Thyroid gland (tissue), 4 donors: ENCODE data around the gene ZNF57. TPM values are rescaled to one million over a fixed set of nuclear protein-coding genes. Genes with fewer than 3 reads are reported as not detected.

Experiments
- DNase-seq, 2 donors: peaks; one replicate each; pipeline ENCODE4 v3.0.0-alpha.2; 2019
- H3K27ac ChIP-seq, 3 donors: fragments of 200-600 bp; sonication (generic); 1 replicate in 2 of 3; 2 replicates in 1 of 3; pipeline ENCODE4 v1.5.1; 2016 to 2019; ENCODE audit warnings: mild to moderate bottlenecking in 1 of 3, moderate library complexity in 1 of 3
- H3K27me3 ChIP-seq: fragments of 200-600 bp; sonication (generic); one replicate; pipeline ENCODE4 v1.5.1; 2019
- H3K36me3 ChIP-seq, 2 donors: fragments of 200-600 bp; sonication (generic); one replicate each; pipeline ENCODE4 v1.5.1; 2016 to 2019
- H3K4me1 ChIP-seq, 2 donors: fragments of 200-600 bp; sonication (generic); one replicate each; pipeline ENCODE4 v1.5.1; 2017 to 2019
- H3K4me3 ChIP-seq, 3 donors: fragments of 200-600 bp; sonication (generic); replicated peaks in 1 of 3; 1 replicate in 2 of 3; 2 replicates in 1 of 3; pipeline ENCODE4 v1.5.1; 2016; ENCODE audit warnings: mild to moderate bottlenecking in 1 of 3
- H3K9me3 ChIP-seq: fragments of 200-600 bp; sonication (generic); one replicate; pipeline ENCODE4 v1.5.1; 2017
- POLR2A ChIP-seq, 2 donors: fragments of 450-650 bp; IDR thresholded peaks; one replicate each; pipeline ENCODE4 v1.6.1; 2017; ENCODE audit warnings: antibody characterized with exemption in 2 of 2, mild to moderate bottlenecking in 2 of 2, moderate library complexity in 1 of 2
- WGBS, 2 donors: methylation state at CpG; one replicate each; pipeline ENCODE4 v1.1.5; 2017; 5-methylcytosine and 5-hydroxymethylcytosine counted together
- intact Hi-C: fragments of 100-400 bp; cut with DNase I; formaldehyde crosslinking; loops from one replicate; pipeline ENCODE4 v1.15.1; 2023
- total RNA-seq, 4 donors: library from RNA; depleted of rRNA; stranded (reverse); fragments of >200 nt; gene quantifications; one replicate each; pipeline ENCODE4 v1.2.3, GENCODE V29; 2016
- TF ChIP-seq, protein P1 (sequence below), 6 experiments: fragments of 200-600 bp in 3 of 6; fragments of 450-650 bp in 3 of 6; sonication (generic) in 3 of 6; IDR thresholded peaks; one replicate each; pipeline ENCODE4 v1.5.1; 2016 to 2019; ENCODE audit warnings: antibody characterized with exemption in 6 of 6, mild to moderate bottlenecking in 2 of 6, inconsistent platforms in 1 of 6, moderate library complexity in 1 of 6

Gene ZNF57
- total RNA-seq, 4 donors from 2014 or later, result 3.1 to 4.8 (median 3.6) TPM

DNA sequence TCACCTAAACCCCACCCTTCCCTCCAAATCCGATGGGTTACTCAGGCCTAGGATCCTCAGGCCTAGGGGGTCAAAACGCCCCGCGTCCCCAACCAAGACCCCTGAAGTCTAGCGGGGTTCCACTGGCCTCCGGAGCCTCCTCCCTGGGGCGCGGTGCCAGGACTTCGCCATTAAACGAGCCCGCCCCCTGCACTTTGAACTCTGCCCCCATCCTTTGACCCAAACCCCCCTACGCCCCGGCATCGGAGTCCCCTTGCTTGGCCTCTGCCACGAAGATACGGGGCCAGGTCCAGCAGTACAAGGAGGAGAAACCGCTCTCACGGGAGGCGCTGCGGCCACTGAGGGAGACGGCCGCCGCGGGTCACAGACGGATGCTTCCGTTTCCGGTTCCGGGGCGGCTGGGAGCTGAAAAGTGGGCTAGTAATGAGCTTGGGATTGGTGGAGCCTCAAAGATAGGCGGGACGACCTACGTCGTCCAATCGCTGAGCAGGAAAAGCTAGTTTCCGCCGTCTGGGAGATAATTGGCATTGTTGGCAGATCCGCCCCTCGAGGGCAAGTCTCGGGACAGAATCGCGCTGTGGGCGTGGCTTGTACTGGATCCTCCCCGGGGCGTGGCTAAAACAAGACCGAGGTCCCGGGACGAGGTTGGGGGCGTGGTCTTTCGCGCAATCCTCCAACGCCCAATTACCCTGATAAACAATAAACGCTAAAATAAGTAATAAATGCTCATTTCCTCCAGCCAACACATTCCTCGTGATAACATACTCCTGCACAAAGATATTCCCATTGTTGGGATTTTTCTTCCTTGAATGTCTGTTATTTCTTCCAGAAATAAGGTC, 49.8 kb downstream of the ZNF57 start:
- TF ChIP-seq, protein P1, sequence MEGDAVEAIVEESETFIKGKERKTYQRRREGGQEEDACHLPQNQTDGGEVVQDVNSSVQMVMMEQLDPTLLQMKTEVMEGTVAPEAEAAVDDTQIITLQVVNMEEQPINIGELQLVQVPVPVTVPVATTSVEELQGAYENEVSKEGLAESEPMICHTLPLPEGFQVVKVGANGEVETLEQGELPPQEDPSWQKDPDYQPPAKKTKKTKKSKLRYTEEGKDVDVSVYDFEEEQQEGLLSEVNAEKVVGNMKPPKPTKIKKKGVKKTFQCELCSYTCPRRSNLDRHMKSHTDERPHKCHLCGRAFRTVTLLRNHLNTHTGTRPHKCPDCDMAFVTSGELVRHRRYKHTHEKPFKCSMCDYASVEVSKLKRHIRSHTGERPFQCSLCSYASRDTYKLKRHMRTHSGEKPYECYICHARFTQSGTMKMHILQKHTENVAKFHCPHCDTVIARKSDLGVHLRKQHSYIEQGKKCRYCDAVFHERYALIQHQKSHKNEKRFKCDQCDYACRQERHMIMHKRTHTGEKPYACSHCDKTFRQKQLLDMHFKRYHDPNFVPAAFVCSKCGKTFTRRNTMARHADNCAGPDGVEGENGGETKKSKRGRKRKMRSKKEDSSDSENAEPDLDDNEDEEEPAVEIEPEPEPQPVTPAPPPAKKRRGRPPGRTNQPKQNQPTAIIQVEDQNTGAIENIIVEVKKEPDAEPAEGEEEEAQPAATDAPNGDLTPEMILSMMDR (IDR thresholded peaks at IDR 0.05), result no peak
- peak; percentile 66 to 88 for TF ChIP-seq POLR2A (IDR thresholded peaks at IDR 0.05)
- H3K4me3 ChIP-seq, result peak overlapping the region; percentile 19 to 68 (median 62)
- WGBS, 2 donors, result 0 to 1% methylated on average over 33 to 40 of the region's 53 CpGs
- peaks cover 22 to 35% of the 10 kb centered on the region in 2 donors for H3K4me1 ChIP-seq
- no peaks in the 10 kb centered on the region for H3K9me3 ChIP-seq
- intact Hi-C loops, result loop anchor here (5.0 to 10.0 kb wide), 2 partner anchors 157 to 214 kb away; no protein-coding TSS in a partner anchor
- no peaks in the 10 kb centered on the region for H3K27me3 ChIP-seq
- DNase-seq, result peak; percentile 100
- no peaks in the 10 kb centered on the region for H3K36me3 ChIP-seq
- peak overlapping the region; percentile 83 to 98 (median 94) for H3K27ac ChIP-seq

GRCh38 chr19:2952953-2953481, 52.3 kb downstream of the ZNF57 start:
- Histone ChIP-seq H3K4me1 (peaks cover 20 to 35% of the 10 kb centered on the region in 2 donors), H3K9me3 (no peaks in the 10 kb centered on the region), H3K36me3 (no peaks in the 10 kb centered on the region), H3K4me3 (peak overlapping the region in 1 of 3 donors; percentile 5), H3K27me3 (no peaks in the 10 kb centered on the region), H3K27ac (peak overlapping the region; percentile 91 to 98 (median 96))
- peak; percentile 91 for DNase-seq
- WGBS, 2 donors, result 22 to 26% methylated on average over 9 of the region's 9 CpGs
- intact Hi-C loops, result loop anchor here (5.0 to 10.0 kb wide), 2 partner anchors 154 to 212 kb away; no protein-coding TSS in a partner anchor
- TF ChIP-seq, protein P1 (IDR thresholded peaks at IDR 0.05), result peak in 3 of 6 experiments; percentile 16 to 34 (median 31)
- peak in 1 of 2 donors; percentile 65 for TF ChIP-seq POLR2A (IDR thresholded peaks at IDR 0.05)

- H3K4me3 ChIP-seq, result no peak overlapping the region
- WGBS, 2 donors, result 93% methylated on average over 5 of the region's 5 CpGs
- intact Hi-C loops, result loop anchor here (10.0 kb wide), 1 partner anchor 208 kb away; no protein-coding TSS in a partner anchor
Observed at GRCh38 chr19:2957160-2957559, 56.4 kb downstream of the ZNF57 start.

DNA sequence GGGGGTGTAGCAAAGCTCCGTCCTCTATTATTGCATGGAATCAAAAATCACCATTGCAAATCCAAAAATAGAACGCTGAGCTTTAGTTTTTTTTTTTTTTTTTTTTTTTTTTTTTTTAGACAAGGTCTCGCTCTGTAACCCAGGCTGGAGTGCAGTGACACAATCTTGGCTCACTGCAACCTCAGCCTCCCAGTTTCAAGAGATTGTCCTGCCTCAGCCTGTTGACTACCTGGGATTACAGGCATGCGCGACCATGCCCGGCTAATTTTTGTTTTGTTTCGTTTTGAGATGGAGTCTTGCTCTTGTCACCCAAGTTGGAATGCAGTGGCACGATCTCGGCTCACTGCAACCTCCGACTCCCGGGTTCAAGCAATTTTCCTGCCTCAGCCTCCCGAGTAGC, 59.4 kb downstream of the ZNF57 start:
- WGBS, 2 donors, result 64 to 73% methylated on average over 12 of the region's 12 CpGs
- no peaks in the 10 kb centered on the region for H3K4me1 ChIP-seq
- no peaks in the 10 kb centered on the region for H3K9me3 ChIP-seq
- TF ChIP-seq, protein P1 (IDR thresholded peaks at IDR 0.05), result no peak
- TF ChIP-seq POLR2A (IDR thresholded peaks at IDR 0.05), result no peak
- H3K27me3 ChIP-seq, result no peaks in the 10 kb centered on the region
- intact Hi-C loops, result no loop called here
- peak; percentile 51 to 54 for DNase-seq
- H3K36me3 ChIP-seq, result no peaks in the 10 kb centered on the region
- no peak overlapping the region for H3K4me3 ChIP-seq
- no peak overlapping the region for H3K27ac ChIP-seq

More at GRCh38 chr19:2957160-2957559, 56.4 kb downstream of the ZNF57 start:
- Histone ChIP-seq H3K4me1 (peaks cover 13 to 15% of the 10 kb centered on the region in 2 donors), H3K36me3 (no peaks in the 10 kb centered on the region), H3K27ac (no peak overlapping the region), H3K9me3 (no peaks in the 10 kb centered on the region), H3K27me3 (no peaks in the 10 kb centered on the region)
- no peak for DNase-seq
- no peak for TF ChIP-seq POLR2A (IDR thresholded peaks at IDR 0.05)
- TF ChIP-seq, protein P1 (IDR thresholded peaks at IDR 0.05), result no peak
